GM19452 (cell line): ENCODE results near the gene SYNE1.
"Not testable (repeated sequence)": the region's sequence is repeated elsewhere in the genome, so short reads cannot be mapped to it uniquely, and the experiment has no call there.

ENCODE experiments used
- ATAC-seq: cut with Tn5 transposase; IDR thresholded peaks from one replicate; pipeline ENCODE4 v1.9.1; 2021; ENCODE audit not compliant: unreplicated experiment

Gene SYNE1

DNA sequence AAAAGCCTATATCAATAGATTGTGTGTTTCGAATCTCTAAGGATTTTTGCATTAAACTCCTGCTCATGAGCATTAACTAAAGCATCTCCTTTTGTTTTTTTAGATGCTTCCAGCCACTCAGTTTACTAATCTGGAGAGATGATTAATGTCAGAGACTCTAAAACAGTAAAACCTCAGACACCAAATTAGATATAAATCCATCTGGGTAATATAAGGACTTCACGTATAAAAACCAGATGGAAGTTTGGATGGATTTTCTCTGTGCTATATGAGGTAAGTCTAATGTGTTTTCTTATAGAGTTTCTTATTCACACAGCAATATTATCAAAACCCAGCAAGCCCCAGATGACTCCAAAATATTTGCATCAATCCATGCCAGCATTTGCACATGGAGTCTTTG is 137.2 kb downstream of the SYNE1 start:
- no peak for ATAC-seq

DNA sequence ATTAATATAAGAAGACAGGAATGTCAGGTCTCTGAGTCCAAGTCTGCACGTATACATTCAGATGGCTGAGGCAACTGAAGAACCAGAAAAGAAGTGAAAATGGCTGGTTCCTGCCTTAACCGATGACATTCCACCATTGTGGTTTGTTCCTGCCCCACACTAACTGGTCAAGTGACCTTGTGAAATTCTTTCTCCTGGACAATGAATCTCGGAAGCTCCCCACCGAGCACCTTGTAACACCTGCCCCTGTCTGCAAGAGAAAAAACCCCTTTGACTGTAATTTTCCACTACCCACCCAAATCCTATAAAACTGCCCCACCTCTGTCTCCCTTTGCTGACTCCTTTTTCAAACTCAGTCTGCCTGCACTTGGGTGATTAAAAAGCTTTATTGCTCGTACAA is 140.4 kb downstream of the SYNE1 start:
- ATAC-seq = no peak

DNA sequence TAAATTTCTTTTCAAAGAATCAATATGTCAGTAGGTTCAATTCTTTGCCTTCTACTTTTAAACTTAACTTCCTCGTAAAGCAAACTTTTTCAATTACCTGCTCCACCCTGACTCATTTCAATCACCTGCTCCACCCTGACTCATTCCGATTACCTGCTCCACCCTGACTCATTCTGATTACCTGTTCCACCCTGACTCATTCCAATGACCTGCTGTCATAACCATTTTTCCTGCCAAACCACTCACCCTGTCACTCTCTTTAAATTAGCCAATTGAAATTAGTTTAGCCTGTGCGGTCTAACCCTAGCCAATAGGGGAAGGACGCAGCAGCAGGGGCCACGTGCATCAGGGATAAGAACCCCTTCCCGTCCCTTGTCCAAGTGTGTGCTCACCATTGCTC is 141.7 kb downstream of the SYNE1 start:
- not testable (repeated sequence) for ATAC-seq

DNA sequence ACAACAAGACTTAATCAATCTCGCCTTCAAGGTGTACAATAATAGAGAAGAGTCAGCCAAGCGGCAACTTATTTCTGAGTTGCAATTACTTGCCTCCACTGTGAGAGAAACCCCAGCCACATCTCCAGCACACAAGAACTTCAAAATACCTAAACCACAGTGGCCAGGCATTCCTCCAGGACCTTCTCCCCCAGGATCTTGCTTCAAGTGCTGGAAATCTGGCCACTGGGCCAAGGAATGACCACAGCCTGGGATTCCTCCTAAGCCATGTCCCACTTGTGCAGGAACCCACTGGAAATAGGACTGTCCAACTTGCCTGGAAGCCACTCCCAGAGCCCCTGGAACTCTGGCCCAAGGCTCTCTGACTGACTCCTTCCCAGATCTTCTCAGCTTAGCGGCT is 144.9 kb downstream of the SYNE1 start:
- ATAC-seq = not testable (repeated sequence)

DNA sequence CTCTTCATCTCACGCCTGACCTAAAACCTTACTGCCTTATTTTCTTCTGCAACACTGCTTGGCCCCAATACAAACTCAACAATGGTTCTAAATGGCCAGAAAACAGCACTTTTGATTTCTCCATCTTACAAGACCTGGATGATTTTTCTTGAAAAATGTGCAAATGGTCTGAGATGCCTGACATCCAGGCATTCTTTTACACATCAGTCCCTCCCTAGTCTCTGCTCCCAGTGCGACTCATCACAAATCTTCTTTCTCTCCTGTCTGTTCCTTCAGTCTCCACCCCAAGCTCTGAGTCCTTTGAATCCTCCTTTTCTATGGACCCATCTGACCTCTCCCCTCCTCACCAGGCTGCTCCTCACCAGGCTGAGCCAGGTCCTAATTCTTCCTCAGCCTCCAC is 145.7 kb downstream of the SYNE1 start:
- not testable (repeated sequence) for ATAC-seq

DNA sequence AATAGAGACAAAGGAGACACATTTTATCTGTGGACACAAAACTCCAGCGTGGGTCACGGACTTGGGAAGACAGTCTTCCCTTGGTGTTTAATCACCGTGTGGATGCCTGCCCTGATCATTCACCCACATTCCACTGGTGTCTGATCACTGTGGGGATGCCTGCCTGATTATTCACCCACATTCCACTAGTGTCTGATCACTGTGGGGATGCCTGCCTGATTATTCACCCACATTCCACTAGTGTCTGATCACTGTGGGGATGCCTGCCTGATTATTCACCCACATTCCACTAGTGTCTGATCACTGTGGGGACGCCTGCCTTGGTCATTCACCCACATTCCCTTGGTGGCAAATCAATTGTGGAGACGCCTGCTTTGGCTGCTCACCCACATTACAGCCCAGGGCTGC is 146.2 kb downstream of the SYNE1 start:
- not testable (repeated sequence) for ATAC-seq

DNA sequence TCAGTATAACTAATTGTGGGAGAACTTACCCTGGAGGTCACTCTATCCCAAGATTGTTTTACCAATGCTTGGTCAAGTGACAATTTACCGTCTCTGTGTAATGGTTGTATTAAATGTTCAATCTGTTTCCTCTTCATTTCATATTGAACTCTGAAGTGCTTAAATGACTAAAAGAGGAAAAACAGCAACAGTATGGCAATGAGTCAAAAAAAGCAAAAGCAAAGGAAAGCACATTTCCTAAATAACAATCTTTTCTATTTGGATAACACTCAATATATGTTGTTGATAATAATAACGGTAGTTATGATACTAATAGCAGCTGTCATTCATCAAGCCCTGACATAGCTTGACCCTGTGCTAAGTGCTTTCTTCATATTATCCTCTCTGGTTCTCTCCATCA is 152.4 kb downstream of the SYNE1 start:
- ATAC-seq = no peak

DNA sequence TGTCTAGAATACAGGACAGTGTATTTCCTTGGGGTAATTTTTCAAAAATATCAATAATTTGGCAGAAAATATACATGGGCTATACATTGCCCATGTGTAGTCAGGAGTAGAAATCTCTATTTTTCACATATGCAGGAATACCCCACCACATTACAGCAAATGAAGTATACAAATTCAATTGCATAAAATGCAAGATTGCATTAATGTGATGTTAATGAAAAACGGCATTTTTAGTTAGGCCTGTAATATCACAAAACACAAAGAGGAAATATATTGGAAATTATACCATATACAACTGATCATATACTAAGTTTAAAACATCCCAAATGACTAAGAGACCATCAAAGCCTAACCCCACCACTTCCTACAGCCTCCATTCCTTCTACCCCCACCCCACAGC is 154.9 kb downstream of the SYNE1 start:
- no peak for ATAC-seq

DNA sequence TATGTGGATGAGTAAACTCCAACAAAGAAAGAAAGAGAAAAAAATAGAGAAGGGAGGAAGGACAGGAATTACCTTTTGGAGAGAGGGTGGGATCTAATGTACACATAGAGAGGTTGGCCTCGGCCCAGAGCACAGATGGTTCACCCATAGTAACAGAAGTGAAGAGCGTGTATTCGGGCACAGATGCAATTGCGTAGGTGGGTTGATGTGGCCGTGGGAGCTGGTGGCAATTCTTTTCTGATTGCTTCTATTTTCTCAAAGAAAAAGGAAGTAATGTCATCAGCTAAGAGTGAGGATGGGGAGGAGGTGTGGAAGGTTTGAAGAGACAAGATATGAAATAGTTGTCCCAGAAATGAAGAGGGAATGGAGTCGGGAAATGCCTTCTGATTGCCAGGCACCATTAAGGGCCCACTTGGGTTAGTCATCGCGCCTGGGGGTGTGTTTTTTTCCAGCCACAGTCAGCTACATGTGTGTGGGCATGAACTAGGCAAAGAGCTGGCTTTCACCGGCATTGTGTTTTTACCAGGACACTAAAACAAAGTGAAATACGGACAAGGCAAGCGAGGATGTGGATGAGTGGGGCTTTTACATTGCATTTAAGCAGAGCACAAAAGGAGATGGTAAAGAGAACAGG is 158.7 kb downstream of the SYNE1 start:
- ATAC-seq = no peak

DNA sequence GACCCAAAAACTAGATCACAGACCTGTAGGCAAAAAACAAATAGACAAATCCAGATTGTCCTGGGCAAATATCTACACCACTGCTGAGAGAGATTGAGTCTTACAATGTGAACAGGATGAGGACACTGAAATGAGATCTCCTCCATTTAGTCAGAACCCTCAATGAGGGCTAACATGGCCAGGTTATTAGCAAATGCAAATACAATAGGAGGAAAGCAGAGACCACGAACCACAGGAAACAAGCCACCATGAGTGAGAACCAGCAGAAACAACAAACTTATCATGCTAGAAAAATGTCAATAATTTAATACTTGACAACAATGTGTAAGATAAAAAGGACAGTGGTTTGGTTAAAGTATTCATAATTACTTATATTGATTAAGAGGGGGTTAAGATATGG is 162.8 kb downstream of the SYNE1 start:
- ATAC-seq = no peak

DNA sequence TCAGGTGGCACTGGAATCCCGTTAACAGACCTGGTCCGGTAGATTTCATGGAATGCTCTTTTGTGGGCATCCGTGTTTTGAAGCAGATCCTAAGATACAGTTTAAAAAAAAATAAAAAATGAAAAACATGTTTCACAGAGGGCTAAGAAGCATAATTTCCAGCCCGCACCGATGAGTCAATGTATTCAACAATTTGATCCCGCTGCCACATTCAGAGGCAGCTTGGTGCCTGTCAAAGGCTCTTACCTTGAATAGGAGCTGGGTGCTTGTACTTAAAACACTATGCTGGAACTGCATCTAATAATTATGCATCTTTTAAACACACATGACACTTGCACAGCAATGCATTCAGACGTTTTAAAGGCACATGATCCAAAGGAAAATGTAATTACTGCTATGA is 164.8 kb downstream of the SYNE1 start:
- no peak for ATAC-seq

DNA sequence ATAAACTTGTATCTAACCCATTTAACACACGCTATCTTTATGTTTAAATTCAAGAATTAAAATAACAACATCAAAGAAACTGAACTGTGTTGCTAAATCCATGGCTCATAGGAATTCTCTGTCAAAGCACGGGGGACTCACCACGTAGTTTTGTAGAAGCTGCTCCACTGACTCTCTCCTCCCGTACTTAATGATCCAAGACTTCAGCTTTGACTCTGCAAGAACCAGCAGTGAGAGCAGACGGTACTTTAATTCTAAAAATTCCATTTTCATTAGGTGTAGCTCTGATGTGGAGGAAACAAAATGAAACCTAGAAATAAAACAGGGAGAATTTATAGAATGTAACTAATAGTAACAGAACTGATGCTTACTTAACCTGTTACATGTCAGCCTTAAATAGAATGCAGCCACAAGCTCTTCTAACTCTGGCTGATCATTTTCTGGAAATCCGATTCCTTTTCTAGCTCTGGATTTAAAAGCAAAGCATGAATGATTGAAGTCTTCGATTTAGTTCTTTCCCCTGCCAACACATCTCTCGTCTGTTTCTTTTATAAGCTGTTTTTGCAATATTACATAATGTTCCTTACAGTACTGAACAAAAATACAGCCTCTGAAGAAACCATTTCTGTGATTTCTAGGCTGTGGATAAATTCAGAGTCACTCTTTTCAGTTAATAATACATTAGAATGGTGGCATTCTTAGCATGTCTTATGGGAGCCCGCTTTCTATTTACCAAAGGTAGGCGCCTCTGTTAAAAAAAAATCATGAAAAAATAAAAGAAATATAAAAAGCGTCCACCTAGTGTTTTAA is 165.5 kb downstream of the SYNE1 start:
- ATAC-seq = no peak

DNA sequence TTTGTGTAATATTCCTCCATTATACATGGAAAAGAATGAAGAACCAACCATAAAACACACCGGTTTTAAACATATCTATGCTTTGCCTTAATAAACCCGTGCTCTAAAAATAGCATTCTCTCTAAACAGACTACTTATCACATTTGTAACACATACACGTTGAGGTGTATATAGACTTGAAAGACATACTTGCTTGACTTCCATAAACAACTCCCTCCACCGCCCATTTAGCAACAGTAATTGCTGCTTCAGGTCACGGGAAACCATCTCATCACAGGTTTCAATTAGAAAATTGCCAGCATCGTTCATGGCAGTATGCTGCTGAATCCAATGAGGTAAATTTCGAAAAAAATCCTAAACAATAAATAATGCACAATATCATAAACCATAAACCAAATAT is 174.0 kb downstream of the SYNE1 start:
- ATAC-seq = no peak

DNA sequence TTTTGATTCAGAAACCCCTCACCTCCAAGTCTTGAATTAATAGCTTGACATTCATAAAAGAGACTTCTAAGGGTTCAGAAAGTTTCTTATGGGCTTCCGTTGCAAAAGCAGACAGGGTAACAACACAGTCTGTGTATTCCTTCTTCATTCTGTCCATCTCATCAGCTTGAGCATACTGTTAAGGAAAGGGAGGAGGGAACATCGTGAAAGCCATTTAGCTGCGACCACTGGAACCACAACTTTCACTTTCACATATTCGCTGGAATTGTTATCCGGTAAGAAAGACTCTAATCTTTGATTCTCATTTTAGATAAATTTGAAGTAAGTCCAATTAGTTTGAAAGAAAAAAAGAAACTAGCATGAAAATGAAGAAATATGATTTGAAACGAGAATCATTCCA is 174.4 kb downstream of the SYNE1 start:
- no peak for ATAC-seq

DNA sequence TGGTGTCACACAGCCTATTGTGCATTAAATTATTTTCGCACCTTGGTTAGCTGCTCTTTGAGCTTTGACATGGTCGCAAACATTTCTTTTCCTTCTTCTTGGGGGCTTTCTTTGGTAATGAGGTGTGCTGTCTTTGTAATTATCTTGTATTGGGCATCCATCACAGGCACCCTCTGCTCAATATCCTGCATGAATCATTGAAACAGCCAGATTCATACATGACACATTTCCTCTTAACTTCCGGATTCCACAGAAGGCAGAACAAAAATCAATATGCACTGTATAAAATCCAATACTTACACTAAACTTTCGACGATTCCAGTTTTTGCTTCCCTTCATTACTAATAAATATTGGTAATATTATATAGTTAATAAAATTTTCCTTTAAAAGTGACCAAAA is 175.6 kb downstream of the SYNE1 start:
- ATAC-seq = no peak

DNA sequence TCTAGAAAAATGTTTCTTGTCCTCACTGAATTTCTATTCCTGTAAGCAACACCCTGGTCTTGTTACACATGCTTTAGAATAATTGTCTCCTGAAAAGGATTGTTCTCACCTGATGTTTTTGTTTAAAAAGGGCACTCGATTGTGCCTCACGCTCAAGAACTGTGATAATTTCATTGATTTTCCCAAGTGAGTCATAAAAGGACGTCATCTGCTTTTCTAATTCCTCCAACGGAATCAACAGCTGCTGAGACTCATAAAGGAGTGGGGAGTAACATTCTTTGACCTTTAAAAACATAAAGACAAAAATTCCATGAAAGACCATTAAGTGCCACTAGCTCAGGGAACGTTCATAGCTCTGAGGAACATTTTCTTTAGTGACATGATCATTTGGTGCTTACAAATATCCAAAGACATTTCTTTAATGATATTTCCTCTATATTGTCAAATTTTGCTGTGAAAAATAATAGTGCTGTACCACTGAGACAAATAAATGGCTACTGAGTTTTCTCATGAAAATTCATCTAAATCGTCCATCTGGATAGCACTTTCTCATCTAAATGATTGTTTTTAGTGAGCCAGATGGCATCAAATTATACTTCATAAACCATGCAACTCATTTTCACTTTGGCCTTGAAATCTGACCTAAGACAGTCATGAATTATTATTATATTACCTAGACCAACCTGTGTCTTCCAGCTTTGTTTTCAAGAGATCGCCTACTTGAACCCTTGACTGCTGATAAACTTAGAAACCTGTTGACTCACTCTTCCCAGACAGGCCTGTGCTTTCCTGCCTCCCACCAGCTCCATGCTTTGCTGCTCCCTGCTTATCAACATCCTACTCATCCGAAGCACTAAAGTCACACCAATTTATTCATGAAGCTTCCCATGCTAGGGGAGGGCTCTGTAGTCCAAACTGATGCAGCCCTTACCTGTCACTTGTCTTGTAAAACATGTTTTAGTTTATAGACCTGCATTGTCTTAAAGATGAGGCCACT is 178.2 kb downstream of the SYNE1 start:
- ATAC-seq = no peak

DNA sequence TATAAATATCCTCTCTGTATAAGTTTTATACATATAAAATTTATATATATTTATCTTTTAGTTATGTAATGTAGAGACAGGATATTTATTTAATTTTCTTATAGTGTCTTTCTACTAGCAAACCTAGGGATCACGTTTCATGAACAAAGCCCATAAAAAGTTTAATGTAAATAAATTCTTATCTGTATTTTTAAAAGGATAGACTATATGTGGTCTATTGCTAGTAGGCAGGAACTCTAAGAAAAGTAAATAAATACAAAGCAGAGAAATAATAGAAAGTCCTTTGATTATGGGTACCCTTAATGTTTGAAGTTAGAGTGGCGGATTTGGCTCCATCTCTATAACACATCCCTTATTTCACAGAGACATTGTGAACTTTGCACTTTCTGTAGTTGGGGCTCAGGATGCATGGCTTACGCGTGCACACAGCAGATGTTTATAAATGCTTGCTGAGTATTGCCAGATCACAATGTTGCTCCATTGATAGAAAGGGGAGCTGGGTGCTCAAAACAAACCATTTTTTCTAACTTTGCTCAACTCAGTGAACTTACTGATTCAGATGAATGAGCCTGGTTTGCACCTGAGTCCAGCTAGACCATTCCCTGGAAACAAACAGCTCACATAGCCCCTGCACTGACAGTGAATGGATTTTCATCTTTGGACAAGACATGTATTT is 179.1 kb downstream of the SYNE1 start:
- no peak for ATAC-seq

DNA sequence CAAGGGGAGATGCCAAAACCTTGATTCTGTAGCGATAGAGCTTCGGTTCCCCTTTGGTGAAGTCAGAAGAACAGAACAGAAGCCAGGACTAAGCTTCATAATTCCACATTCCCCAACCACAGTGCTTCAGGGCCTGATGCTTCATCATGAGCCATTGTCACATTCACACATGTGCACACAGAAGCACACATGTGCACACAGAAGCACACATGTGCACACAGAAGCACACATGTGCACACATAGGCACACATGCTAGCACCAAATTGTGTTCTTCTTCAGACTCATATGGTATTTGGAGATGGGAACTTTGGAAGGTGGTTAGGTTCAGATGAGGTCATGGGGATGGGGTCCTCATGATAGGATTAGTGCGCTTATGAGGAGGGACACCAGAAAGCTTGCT is 183.2 kb downstream of the SYNE1 start:
- no peak for ATAC-seq

DNA sequence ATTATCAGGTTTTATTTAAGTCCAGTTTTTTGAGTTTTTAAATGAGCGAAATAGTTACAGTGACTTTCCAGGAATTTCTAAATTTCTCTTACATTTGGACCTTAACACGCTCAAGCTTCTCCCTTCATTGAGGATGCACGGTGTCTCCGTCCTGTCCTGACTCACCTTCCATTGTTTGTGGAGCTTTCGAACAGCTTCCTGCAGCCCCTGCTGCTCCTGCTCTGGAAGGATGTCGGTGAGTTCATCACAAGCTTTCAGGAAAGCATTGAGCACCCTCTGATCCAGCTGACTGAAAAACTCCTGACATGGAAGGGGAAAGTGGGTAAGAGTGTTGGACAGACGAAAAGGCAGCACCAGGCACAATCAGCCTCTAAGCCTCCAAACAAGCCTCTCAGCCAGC is 183.7 kb downstream of the SYNE1 start:
- no peak for ATAC-seq

DNA sequence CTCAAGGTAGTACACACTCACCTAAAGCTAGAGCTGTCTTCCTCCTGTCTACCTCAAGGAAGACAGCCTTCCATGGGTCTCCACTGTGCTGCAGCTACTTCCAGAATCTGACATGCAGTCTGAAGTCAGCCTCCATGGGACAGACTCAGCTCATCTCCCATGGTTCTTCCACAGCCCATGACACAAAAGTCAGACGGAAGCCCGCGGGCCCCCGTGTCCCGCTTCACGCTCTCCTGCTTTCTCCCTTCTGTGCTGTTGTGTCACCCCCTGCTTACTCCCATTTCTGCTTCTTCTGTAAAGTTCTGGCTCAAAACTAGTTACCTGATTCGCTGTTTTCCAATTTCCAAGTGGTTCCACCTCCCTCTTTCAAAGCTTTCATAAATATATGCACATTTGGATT is 184.5 kb downstream of the SYNE1 start:
- ATAC-seq = no peak

DNA sequence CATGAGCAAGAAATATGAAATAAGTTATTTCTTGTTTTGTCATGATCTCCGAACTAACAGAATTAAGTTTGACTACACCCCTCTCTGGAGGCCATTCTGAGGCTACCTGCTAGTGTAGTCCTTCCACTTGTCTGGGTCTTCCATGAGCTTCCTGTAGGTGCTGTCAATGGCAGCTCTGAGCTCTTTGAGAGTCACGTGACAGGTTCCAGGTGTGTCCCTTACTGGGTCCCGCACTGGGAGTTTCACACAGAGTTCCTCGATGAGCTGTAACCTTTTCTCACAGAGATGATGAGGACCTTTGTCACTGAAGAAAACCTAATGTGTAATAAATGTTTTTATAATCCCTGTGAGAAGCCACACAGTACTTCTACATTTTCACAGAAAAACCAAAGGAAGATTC is 186.6 kb downstream of the SYNE1 start:
- no peak for ATAC-seq
